ENCODE measurements around the gene MLF2.
"Not testable (repeated sequence)": the region's sequence is repeated elsewhere in the genome, so short reads cannot be mapped to it uniquely, and the experiment has no call there.

Gene MLF2

GRCh38 chr12:6716874-6717437, 36.0 kb downstream of the MLF2 start:
- no peak for DNase-seq (ENCODE audit: low read depth)
- H3K4me3 ChIP-seq (ENCODE audit: low read depth, low read length) = no peak overlapping the region
- no peak for TF ChIP-seq CTCF (conservative IDR thresholded peaks at IDR 0.05; ENCODE audit: low read depth, low read length)

GRCh38 chr12:6716031-6716873, 36.7 kb downstream of the MLF2 start:
- not testable (repeated sequence) for DNase-seq (ENCODE audit: low read depth); H3K4me3 ChIP-seq (ENCODE audit: low read depth, low read length)

- TF ChIP-seq CTCF (conservative IDR thresholded peaks at IDR 0.05; ENCODE audit: low read depth, low read length) = no peak
- no peak overlapping the region for H3K4me3 ChIP-seq (ENCODE audit: low read depth, low read length)
- DNase-seq (ENCODE audit: low read depth) = no peak
Measured at GRCh38 chr12:6708960-6709394, 44.0 kb downstream of the MLF2 start.

- DNase-seq (ENCODE audit: low read depth); H3K4me3 ChIP-seq (ENCODE audit: low read depth, low read length): not testable (repeated sequence)
Measured at GRCh38 chr12:6708351-6708750, 44.6 kb downstream of the MLF2 start.

GRCh38 chr12:6703631-6704030, 49.3 kb downstream of the MLF2 start:
- TF ChIP-seq CTCF (conservative IDR thresholded peaks at IDR 0.05; ENCODE audit: low read depth, low read length) = no peak
- no peak overlapping the region for H3K4me3 ChIP-seq (ENCODE audit: low read depth, low read length)
- peak; percentile 42 for DNase-seq (ENCODE audit: low read depth)

- no peak for DNase-seq (ENCODE audit: low read depth)
- peak overlapping the region; percentile 47 for H3K4me3 ChIP-seq (ENCODE audit: low read depth, low read length)
- TF ChIP-seq CTCF (conservative IDR thresholded peaks at IDR 0.05; ENCODE audit: low read depth, low read length) = no peak
Measured at GRCh38 chr12:6701078-6701768, 51.7 kb downstream of the MLF2 start.

GRCh38 chr12:6700646-6701051, 52.3 kb downstream of the MLF2 start, which contains the start of gene PIANP:
Gene PIANP, minus strand, starts transcription at chr12:6700815. Its CDS starts 2,754 bp downstream, at chr12:6698061.
- no peak for TF ChIP-seq CTCF (conservative IDR thresholded peaks at IDR 0.05; ENCODE audit: low read depth, low read length)
- peak within 1 kb of the TSS; percentile 51 for H3K4me3 ChIP-seq (ENCODE audit: low read depth, low read length)
- peak; percentile 31 for DNase-seq (ENCODE audit: low read depth)
